Measurements from ENCODE around the gene RAPGEF2.
"Not testable (repeated sequence)": the region's sequence is repeated elsewhere in the genome, so short reads cannot be mapped to it uniquely, and the experiment has no call there.

The RAPGEF2 gene

DNA sequence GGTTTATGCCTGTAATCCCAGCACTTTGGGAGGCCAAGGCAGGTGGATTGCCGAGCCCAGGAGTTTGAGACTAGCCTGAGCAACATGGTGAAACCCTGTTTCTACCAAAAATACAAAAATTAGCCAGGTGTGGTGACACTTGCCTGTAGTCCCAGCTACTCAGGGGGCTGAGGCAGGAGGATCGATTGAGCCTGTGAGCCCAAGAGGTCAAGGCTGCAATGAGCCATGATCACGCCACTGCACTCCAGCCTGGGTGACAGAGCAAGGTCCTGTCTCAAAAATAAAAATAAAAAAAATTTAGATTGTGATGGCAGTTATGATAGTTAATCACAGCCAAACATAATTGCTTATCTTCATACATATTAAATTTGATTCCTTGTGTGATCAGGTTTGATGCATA, 58.6 kb downstream of the RAPGEF2 start:
- not testable (repeated sequence) for DNase-seq

DNA sequence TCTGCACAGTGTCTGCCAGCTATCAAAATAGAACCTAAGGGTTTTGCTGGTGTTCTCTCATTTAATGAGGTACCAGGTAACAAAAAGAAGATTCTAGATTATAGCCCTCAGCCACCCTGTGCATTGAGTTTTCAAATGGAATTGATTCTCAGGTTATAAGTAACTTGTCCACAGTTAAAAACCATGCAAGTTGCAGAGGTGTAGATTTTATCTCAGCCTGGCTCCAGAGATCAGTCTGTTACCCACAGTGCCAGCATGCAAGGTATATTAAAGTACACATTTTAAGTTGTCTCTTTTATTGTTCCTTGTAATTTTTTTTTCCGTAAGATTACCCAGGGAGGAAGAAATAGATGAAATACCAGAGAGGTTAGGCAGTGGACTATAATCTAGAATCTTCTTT, 59.7 kb downstream of the RAPGEF2 start:
- no peak for DNase-seq

DNA sequence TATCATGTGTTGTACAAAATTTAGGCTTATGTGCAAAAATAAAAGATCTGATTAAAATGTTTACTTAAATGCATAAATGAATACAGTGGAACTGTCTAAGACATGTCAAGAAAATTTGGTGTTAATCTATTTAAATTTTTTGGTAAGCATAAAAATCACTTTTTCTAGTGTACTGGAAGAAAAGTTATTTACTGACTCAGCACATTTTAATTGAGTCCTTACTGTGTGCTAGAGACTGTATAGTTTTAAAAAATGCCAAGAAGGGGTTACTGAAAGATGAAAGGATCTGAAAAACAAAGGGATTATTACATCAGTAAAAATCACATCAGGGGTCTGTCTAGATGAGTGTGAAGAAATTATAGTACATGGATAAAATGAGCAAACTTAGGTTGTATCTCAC, 60.6 kb downstream of the RAPGEF2 start:
- DNase-seq = no peak

DNA sequence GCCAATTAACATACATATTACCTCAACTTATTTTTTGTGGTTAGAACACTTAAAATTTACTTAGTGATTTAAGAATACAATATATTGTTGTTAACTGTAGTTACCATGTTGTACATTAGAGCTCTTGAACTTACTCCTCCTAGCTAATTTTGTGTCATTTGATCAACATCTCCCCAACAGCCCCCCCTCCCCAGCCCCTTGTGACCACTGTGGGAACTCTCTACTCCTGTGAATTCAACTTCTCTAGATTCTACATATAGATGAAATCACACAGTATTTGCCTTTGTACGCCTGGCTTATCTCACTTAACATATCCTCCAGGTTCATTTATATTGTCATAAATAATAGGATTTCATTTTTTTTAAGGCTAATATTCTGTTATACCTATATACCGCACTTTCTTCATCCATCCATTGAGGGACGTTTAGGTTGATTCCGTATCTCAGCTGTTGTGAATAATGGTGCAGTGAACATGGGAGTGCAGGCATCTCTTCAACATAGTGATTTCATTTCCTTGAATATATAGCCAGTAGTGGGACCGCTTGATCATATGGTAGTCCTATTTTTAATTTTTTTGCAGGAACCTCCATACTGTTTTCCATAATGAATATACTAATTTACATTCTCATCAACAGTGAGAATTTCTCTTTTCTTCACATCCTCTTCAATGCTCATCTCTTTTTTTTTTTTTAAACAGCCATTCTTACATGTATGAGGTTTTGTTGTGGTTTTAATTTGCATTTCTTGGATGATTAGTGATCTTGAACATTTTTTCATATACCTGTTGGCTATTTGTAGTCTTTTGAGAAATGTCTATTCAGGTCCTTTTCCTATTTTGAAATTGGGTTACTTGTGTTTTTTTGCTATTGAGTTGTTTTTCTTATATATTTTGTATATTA, 66.8 kb downstream of the RAPGEF2 start:
- no peak for DNase-seq

DNA sequence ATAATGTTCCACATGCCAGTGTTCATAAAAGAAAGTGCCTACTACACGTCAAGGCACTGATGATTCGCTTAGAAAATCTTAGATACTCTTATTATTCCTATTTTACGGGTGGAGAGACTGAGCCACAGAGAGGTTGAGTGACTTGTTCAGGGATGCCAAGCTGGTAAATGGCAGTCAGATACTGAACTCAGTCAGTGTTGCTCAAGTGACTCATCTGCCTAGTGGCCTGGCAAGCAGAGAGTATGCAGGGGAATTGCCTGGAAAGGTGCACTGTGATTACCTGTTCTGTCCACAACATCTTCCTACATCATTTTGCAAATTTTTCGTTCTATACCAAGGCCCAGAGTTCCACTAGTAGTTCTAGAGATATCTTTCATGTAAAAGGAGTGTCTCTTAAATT, 68.4 kb downstream of the RAPGEF2 start:
- DNase-seq = no peak

DNA sequence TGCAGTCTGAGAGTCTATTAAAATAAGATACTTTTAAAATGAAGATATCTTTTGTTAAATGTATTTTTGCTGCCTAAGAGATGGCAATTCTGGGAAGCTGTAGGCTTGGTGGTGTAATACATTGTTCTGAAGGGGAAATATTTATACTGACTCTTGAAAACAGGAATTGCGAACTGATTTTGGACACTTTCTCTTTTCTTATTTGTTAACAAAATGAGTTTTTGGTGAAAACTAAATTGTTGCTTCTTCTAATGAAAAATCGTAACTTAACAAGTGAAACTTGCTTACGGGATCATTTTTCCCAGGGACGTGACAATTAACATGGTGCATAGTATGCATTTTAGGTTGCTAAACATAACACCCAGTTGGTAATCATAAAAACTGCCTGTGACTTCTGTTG, 71.0 kb downstream of the RAPGEF2 start:
- no peak for DNase-seq

DNA sequence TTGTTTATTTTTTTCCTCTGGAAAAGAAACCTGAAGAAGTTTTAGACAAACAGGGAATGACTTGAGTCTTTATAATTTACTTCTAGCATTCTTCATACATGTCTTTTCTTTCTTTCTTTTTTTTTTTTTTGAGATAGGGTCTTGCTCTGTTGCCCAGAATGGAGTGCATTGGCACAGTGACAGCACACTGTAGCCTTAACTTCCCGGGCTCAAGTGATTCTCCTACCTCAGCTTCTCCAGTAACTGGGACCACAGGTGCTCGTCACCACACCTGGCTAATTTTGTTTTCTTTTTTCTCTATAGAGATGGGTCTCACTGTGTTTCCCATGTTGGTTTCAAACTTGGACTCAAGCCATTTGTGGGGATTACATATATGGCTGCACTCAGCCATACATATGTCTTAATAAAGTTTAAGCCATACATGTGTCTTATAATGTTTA, 71.8 kb downstream of the RAPGEF2 start:
- DNase-seq = no peak

DNA sequence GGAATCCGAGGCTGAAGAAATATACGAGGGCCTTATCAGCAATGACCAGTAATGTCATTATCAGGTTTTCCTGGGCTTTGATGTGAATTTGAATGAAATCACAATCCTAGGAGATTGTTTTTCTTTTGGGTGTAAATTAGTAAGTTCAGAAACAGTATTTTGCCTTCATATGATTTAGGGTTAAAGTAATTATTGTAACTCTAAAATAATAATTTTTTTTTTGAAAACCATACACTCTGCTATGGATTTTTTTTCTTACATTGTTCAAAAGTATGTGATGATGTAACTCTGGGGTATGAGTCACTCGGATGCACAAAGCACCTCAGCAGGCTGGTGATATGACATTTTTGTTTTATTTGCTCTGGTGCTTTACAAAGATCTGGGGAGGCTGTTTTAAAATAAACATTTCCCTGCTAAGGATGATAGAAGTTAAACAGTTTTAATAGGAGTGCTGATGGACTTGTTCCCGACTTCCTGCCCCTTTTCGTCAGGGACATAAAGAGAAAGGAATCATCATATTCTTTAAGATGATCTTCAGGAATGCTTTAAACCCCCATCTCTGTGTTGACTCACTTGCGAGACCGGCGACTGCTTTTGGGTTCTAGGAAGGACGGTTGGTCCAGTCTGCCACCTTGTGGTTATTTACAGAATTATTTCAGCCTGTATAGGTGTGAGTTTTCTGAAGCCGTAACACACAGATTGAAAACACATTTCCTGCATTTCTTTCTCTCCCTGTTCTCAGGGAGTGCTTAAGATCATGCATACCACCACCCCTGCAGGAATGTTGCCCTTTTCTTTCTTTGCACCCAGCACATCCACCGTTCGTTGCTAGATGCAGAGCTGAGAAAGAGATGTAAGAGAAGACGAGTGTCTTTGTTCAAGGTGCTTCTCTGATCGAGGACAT, 72.5 kb downstream of the RAPGEF2 start:
- peak in 38 of 51 donors; percentile 4 to 86 (median 36) for DNase-seq

DNA sequence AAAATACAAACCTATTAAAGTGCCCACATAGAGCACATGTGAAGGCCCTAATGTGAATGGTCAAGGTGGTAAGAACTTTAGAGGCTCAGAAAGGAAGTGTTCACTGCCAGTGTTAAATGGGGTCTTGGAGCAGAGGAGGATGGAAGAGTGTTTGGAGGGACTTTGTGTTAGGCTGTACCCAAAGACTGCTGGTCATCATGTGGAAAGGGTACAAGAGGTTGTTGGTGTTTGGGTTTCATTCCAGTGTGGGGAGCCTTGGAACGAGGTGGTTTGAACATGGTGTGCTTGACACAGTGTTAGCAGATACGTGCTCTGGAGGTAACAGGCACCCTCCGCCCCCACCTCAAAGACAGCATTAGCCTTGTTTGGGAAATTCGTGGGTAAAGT, 73.1 kb downstream of the RAPGEF2 start:
- no peak for DNase-seq

DNA sequence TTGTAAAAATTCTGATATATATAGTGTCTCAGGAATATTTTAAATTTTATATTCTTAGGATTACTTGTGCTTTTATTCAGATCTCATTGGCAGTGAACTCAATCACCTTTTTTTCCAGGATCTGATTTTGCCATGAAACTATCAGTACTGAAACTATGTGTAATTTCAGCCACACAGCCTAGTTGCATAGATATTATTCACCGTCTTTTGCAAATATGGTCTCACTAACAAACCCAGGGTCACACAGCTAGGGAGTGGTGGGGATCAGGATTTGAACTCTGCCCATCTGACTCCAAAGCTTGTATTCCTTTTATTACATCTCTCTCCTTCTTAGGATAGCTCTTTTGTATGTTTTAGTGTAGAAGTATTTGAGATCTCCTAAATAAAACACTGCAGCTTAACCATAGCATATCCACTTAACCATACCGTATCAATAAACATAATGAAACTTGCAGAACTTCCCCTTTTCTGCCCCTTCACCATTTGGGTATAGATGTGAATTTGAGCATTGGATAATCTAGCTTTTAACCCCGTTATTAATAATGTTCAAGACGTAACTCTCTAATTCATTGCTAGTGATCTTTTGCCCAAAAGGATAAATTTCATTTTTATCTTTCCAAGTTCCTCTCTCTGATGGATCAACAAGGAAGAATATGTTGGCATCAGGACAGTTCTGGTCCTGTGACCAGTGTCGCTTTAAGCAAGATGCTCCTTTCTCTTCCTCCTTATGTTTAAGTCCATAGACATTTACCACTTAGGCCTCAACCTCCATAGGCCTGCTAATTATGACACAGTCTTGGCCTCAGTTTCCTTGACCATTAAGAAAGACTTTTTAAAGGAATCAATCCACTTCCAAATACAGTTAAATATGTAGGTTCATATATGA, 74.6 kb downstream of the RAPGEF2 start:
- DNase-seq = no peak

DNA sequence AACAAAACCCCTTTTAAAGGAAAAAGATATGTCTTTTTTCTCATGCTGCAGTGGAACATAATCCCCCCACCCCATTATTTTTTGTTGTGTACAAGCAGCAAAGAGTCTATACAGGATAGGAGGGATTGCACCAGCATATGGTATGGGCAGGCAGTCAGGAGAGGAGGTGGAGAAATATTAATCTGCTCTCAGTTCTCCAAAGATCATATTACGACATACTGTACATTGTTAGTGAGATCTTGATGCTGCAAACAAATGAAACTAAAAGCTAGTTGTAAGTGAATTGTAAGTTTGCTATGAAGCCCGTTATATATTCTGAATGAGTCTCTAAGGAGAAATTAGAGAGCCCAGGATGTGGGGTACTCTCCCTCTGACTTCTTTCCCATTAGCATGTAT, 75.3 kb downstream of the RAPGEF2 start:
- no peak for DNase-seq

DNA sequence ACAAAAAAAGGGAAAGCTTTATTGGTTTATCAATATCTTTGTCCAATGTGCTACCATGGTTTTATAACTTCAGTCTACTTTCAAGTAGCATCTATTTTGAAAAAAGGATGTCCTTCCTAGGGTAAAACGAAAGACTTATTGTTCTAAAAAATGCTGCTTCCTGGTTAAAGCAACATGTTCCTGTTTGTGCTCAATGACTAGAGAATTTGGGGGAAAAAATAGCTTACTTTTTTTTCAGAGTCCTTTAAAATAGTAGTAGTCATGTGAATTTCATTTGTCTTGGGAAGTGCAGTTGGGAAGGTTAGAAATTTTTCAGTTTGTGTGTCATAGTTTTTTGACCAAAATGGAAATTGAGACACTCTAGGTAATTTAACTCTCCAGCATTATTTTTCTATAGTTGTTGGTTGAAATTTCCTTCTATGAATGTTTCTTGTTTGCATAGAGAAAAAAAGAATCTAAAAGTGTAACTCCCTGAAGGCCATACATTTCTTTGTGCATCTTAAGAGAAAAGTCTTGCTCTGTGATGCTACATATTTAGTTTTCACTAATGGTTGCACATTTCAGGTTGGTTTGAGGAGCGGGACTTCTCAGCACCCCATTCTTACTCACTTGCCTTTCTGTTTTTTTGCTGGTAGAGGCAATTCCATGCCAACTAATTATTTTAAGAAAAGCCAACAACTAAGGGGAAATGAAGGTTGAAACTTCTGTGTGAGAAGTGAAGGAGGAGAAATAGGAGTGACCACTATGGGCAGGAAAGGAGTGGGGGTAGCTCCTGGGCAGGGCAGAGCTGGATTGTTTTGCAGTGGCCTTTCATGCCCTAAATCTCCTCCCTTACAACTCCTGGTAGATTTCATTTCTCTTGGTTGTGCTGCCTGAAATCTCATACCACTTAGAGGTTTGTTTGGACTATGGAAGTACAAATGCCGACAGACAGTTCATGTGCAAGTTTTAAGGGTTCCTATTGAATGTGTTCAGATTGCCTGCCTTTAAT, 76.4 kb downstream of the RAPGEF2 start:
- no peak for DNase-seq

DNA sequence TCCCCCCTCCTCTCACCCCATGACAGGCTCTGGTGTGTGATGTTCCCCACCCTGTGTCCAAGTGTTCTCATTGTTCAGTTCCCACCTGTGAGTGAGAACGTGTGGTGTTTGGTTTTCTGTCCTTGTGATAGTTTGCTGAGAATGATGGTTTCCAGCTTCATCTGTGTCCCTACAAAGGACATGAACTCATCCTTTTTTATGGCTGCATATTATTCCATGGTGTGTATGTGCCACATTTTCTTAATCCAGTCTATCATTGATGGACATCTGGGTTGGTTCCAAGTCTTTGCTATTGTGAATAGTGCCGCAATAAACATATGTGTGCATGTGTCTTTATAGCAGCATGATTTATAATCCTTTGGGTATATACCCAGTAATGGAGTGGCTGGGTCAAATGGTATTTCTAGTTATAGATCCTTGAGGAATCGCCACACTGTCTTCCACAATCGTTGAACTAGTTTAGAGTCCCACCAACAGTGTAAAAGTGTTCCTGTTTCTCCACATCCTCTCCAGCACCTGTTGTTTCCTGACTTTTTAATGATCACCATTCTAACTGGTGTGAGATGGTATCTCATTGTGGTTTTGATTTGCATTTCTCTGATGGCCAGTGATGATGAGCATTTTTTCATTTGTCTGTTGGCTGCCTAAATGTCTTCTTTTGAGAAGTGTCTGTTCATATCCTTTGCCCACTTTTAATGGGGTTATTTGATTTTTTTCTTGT, 81.2 kb downstream of the RAPGEF2 start:
- not testable (repeated sequence) for DNase-seq

DNA sequence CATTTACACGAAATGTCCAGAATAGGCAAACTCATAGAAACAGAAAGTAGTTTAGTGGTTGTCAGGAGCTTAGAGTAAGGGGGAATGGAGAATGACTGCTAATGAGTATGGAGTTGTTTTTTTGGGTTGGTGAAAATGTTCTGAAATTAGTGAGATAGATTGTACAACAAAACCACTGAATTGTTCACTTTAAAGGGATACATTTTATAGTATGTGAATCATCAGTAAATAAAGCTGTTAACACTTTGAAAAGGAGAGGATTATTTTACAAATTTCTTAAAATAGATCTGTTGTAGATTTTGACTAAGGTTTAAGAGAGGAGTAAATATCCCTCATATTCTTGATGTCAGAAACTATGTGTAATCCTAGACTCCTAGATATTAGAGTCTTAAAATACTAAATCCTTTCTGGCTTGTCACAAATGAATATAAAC, 82.7 kb downstream of the RAPGEF2 start:
- DNase-seq = no peak

DNA sequence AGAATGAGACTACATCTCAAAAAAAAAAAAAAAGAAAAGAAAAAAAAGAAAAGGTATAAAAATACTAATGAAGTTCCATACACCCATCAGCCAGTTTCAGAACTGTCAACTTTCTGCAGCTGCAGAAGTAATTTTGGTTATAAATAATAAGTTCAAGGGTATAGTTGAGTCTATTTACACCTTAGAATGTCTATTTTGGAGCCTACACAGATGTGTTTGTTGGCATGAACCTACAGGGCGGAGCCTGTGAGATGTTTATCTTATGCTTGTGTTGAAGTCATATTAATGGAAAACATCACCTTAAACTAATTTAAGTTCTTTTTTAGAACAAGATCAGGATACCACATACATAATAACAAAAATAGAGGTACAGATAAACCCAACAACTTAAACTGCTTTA, 85.8 kb downstream of the RAPGEF2 start:
- no peak for DNase-seq

DNA sequence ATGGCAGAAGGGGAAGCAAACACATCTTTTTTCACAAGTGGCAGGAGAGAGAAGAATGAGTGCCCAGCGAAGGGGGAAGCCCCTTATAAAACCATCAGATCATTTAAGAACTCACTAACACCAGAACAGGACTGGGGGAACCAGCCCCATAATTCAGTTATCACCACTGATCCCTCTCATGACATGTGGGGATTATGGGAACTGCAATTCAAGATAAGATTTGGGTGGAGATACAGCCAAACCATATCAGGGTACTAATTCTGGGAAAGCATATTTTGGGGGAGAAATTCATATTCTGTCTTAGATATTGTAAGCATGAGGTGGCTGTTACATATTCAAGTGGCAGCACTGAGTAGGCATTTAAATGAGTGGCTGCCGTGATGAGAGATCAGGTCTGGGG, 87.8 kb downstream of the RAPGEF2 start:
- DNase-seq = no peak

DNA sequence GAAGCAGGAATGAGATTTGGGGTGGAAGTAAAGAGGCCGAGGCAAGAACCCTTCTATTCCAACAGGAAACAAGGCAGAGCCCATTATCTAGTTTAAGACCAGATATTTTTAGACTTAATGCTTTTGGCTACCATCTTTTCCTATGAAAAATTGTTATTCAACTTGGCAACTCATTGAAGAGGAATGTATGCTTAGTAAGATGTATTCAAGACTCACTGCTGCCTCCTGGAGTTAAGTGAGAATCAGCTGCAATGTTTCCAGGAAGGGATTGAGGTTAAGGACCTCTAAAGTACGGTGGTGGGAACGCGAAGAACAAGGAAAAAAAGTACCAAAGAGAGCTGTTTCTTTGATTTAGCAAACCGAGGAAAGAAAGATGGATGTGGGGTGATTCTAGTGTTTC, 89.1 kb downstream of the RAPGEF2 start:
- DNase-seq = no peak

DNA sequence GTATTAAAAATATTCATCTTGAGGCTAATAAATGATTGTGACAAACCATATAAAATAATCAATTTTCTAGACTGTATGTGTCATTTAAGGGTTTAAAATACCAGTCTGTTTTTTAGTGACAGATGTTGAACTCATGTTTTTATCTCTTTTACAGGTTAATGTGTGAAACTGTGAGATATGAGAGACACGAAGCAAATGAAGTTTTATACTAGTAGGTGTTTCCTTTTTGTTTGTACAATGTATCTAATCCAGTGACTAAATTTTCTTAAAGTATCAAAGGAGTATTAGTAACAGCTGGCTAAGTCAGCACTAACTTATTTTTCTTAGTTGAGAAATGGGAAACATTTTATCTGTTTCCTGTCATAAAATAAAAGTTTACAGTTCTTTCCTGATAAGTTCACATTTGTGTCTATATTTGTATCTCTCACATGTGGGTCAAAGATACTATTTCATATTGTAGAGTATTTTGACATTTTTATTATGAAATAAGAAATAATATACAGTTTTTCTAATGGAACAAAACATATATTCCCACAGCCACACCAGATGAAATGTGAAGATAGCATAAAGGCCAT, 90.3 kb downstream of the RAPGEF2 start:
- no peak for DNase-seq

DNA sequence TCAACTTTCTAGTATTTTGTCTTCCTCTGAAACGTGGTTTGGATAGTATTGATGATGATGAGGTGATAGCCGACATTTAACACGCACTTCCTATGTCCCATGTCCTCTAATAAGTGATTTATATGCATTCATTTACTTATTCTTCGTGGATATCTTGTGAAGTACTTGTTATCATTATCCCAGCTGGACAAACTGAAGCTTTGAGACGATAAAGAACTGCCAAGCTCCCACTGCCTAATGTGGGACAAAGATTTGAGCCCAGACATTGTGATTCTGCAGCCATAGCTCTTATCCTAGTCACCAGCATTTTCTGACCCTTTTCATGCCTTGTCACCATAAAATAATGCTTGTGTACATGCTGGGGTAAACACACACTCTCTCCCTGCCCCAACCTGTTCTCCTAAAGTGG, 92.5 kb downstream of the RAPGEF2 start:
- no peak for DNase-seq
